Inferior parietal cortex (tissue), 1 donor: Measurements from ENCODE around the gene TBC1D8.

Source experiments
- DNase-seq: peaks from one replicate; pipeline ENCODE4 v3.0.0-alpha.2; 2016; ENCODE audit errors: extremely low spot score

Gene TBC1D8

DNA sequence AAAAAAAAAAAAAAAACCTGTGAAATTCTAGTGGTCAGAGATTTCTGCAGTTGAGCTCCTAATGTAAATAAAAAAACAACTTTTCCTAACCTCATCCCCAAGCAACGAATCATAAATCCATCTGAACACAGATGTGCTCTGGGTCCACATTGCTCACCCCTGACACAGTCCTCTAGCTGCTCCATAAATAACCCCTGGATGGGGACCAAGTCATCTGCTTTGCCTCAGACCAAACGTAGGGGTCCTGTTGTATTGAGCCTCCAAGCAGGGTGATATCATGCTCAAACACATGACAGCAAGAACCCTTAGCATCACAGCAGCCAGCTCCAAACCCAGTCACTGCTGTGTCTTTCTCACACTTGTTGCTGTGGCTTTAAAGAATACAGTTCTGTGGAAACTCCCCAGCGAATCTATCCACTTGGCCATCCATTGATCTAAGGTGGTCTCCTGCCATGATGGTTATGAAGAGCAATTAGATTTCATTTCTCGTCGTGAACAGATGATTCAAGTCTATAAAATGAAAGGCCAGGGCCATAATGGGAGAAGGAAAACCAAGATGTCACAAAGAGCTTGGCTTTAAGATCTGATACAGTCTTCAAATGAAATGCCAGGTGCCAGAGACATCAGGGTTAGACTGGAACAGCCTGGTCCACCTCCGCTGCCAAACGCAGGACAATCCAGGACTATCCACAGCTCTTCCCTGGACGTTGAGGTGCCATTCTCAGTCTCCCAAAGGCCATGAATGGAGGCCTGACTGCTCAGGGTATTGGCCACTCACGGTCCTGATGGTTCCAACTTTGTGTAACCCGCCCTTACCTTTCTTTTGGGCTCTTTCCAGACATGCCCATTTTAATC, 39.0 kb downstream of the TBC1D8 start:
- DNase-seq: no peak

GRCh38 chr2:101111262-101111838, 39.8 kb downstream of the TBC1D8 start:
- DNase-seq: no peak

- no peak for DNase-seq
Measured at GRCh38 chr2:101109451-101110118, 41.6 kb downstream of the TBC1D8 start.

DNA sequence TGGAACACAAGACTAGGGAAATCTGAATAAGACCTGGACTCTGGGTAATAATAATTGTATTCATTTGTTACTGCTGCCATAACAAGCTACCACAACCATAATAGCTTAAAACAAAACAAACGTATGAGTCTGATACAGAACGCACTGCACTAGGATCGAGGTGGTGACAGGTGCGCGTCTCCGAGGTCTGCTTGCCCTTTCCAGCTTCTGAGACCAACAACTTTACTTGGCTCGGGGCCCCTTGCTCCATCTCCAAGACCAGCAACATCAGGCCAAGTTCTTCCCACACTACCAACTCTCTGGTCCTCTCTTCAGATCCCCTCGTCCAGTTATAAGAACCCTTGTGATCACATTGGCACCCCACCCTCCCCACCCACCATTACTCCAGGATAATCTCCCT, 42.8 kb downstream of the TBC1D8 start:
- DNase-seq: no peak

- DNase-seq: no peak
Measured at GRCh38 chr2:101107241-101107640, 43.9 kb downstream of the TBC1D8 start.

DNA sequence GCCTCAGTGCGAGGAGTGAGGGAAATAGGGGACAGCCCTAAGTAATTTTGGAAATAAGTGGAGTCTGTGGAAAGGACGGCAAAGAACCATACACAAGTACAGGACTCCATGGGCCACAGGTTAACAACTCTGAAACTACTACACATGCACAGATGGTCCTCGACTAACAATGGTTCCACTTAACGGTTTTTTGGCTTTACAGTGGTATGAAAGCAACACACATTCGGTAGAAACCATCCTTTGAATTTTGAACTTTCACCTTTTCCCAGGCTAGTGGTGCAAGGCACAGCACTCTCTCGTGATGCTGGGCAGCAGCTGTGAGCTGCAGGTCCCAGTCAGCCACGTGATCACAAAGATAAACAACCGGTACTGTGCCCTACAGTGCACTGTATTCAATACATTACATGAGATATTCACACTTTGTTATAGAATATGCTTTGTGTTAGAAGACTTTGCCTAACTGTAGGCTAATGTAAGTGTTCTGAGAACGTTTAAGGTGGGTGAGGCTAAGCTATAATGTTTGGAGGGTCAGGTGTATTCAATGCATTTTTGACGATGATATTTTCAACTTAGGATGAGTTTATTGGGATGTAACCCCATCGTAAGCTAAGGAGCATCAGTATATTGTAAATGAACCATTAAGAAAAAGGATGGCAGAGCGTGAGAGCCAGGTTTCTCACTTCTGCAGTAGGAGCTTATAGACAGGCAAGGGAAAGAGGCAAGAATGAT, 44.6 kb downstream of the TBC1D8 start:
- no peak for DNase-seq

DNA sequence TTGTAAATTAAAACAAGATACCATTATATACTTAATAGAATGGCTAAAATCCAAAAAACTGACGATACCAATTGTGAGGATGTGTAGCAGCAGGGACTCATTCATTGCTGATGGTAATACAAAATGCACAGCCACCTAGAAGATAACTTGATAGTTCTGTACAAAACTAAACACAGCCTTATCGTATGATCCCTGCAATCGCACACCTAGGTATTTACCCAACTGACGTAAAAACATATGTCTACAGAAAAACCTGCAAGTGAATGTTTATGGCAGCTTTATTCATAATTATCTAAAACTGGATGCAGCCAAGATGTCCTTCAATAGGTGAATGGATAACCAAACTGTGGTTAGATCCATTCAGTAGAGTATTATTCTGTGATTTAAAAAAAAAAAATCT, 45.5 kb downstream of the TBC1D8 start:
- DNase-seq: no peak

- DNase-seq: no peak
Measured at GRCh38 chr2:101097638-101098037, 53.5 kb downstream of the TBC1D8 start.

- DNase-seq: no peak
Measured at GRCh38 chr2:101096619-101097142, 54.5 kb downstream of the TBC1D8 start.

DNA sequence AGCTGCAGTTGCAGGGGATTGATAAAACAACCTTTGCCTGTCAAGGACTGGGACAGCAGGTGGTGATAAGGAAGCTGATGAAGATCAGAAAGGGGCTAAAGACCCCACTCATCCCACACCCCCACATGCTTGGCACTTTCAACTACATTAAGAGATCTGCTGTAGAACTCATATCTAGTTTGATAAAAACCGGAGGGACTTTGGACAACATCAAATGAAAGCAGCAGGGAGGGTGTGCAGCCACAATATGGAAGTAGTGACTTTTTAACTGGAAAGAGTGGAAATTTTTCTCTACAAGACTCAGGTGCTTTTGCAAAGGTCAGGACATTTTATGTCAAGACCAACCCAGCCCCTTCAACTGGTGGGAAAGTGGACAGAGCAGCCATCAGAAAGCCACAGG, 56.8 kb downstream of the TBC1D8 start:
- DNase-seq: no peak

GRCh38 chr2:101089942-101090799, 61.0 kb downstream of the TBC1D8 start:
- no peak for DNase-seq

DNA sequence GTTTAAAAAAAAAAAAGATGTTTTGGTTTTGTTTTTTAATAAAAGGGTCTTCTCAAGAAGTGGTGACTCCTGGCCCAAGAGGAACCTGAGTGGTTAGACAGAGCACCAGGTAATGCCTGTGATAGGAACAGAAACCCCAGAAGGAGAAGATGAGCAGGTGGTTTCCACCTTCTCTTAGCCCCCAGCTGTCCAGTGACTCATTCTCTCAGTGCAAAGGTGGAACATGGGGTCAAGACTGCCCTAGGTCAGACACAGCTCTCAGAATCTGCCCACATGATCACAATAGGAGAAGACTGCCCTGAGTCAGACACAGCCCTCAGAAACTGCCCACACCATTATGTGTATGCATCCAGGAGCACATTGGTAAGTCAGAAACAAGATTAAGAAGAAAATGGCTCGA, 61.8 kb downstream of the TBC1D8 start:
- DNase-seq: no peak

DNA sequence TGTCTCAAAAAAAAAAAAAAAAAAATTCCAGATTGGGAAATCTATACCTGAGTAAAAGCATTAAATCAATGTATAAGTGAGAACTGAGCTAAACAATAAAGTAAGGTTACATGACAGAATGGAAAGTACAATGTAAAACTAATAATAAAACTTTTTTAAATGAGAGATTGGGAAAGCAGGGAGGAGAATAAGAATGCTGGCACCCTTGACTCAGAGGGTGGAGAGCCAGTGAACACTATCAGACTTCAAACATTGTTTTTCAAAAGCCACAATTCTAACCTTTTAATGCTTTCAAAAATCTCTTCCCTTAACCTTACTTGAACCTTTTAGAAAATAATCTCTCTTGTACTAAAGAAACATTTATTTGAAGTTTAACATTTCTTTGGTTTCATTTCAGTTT, 63.5 kb downstream of the TBC1D8 start:
- DNase-seq: no peak

DNA sequence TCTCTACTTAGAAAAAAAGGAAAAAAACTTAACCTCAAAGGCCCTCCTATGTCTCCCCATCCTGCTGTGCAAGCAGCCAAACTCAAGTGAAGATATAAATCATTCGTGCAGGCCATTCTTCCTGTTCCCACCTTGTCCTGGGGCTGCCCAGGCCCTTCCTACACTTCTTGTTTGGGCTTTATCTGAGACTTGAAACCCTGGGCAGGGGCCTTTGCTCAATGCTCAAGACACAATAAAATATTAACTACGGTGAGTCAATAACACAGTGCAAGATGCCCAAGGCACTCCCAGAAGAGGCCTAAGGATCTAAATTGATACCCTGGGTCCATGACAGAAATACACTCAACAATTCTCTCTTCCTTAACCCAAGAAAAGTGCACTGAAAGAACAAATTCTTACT, 67.6 kb downstream of the TBC1D8 start:
- no peak for DNase-seq

GRCh38 chr2:101082998-101083397, 68.2 kb downstream of the TBC1D8 start:
- no peak for DNase-seq

DNA sequence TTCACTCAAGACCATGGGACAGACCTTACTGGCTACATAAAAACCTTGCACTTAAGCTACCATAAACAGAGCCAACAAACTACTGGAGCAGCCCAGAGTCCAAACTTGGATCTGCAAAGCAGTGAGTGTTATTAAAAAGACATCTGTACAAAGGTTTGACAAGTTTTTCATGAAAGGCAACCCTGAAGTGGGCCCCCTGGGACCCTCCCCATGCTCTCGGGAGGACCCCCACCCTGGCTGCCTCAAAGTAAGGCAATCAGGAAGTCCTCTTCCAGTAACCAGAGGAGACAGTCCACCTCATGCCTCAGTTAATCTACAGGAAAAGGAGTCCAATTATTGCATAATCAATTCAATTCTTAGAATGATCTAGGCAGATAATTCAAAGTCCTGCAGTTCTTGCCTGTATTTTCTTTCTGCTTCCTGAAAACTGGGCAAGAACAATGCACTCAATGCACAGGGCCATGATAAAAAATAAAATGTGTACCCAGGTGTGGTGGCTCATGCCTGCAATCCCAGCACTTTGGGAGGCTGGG, 69.7 kb downstream of the TBC1D8 start:
- DNase-seq: no peak

- no peak for DNase-seq
Measured at GRCh38 chr2:101080211-101081068, 70.7 kb downstream of the TBC1D8 start.

- DNase-seq: no peak
Measured at GRCh38 chr2:101076581-101076980, 74.6 kb downstream of the TBC1D8 start.

DNA sequence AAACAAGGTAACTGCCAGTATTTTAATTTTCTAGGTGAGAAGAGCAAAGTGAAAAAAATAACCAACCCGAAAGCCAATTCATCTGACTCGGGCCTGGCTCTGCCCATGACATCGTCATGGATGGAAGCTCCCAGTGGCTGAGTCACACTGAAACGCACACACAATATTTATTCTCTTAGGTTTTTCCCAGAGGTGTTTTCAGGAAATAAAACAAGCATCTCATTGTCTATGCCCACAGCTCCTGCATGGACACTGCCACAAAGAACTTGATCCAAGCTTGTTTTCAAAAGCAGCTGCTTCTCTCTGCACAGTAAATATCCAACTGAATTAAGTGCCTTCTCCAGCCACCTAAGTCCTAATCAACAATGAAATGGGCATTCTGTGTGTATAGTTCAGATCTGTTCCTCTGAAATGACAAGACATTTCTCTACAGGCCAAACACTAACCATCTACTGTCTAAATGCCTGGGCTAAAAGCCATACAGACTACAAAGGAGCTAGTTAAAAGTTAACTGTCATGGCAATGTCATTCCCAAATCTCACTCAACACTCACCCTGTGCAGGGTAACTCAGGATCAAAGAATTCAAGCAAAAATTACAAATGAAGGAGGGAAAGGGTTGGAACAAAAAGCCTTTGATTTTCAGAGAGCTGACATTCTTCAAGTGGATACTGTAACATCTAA, 86.2 kb downstream of the TBC1D8 start:
- no peak for DNase-seq
